CD4-positive, alpha-beta T cell (primary cell): ENCODE measurements around the gene MCC. TPM values are rescaled to one million over a fixed set of nuclear protein-coding genes. Genes with fewer than 3 reads are reported as not detected.

Source experiments
- ATAC-seq: fragments of 200-7000 bp; cut with Tn5 transposase; one replicate; pipeline ENCODE4 v1.10.0; 2022; ENCODE audit warnings: mild to moderate bottlenecking; ENCODE audit not compliant: poor library complexity
- CTCF ChIA-PET: fragments of 350-600 bp; sonication (Branson Sonifier 250); formaldehyde crosslinking; loops from one replicate; lab custom pipeline; 2021; ENCODE audit warnings: antibody characterized with exemption, inconsistent platforms; lab: Charles Lee
- POLR2A ChIA-PET: fragments of 350-600 bp; sonication (Branson Sonifier 250); formaldehyde crosslinking; loops from one replicate; lab custom pipeline; 2021; ENCODE audit warnings: antibody characterized with exemption, inconsistent platforms; lab: Charles Lee
- DNase-seq, 14 experiments: peaks; one replicate each; pipeline ENCODE4 v3.0.0-alpha.2; 2013 to 2020; ENCODE audit warnings: mixed read lengths in 2 of 14
- H3K27ac ChIP-seq, 2 donors: one replicate each; pipeline versions ENCODE4 v1.5.1 to v1.7.0; 2013; ENCODE audit warnings: low read length in 2 of 2, low read depth in 1 of 2, mild to moderate bottlenecking in 1 of 2
- H3K27me3 ChIP-seq, 2 experiments: 1 replicate in 1 of 2; 2 replicates in 1 of 2; pipeline versions ENCODE4 v1.6.1 to v1.7.0; 2013; ENCODE audit warnings: low read length in 2 of 2, control low read depth in 1 of 2, mild to moderate bottlenecking in 1 of 2, moderate library complexity in 1 of 2; ENCODE audit not compliant: insufficient read depth in 2 of 2, control insufficient read depth in 1 of 2
- H3K36me3 ChIP-seq: one replicate; pipeline ENCODE4 v1.6.1; 2013; ENCODE audit warnings: low read length, control low read depth; ENCODE audit not compliant: insufficient read depth
- H3K4me1 ChIP-seq: one replicate; pipeline ENCODE4 v1.6.1; 2013; ENCODE audit warnings: low read length, control low read depth; ENCODE audit not compliant: insufficient read depth
- H3K4me3 ChIP-seq: one replicate; pipeline ENCODE4 v1.5.1; 2013; ENCODE audit warnings: mild to moderate bottlenecking, low read length, moderate library complexity
- H3K9me3 ChIP-seq, 2 experiments: 1 replicate in 1 of 2; 2 replicates in 1 of 2; pipeline versions ENCODE4 v1.6.1 to v1.7.0; 2013; ENCODE audit warnings: low read length in 2 of 2, mild to moderate bottlenecking in 2 of 2, control low read depth in 1 of 2, moderate library complexity in 1 of 2; ENCODE audit not compliant: control insufficient read depth in 1 of 2, insufficient read depth in 1 of 2
- H3K27ac Mint-ChIP-seq: one replicate; pipeline ENCODE4 v1.8.0; 2020; ENCODE audit warnings: mixed read lengths
- H3K27me3 Mint-ChIP-seq: one replicate; pipeline ENCODE4 v1.8.0; 2021; ENCODE audit warnings: mixed read lengths
- H3K36me3 Mint-ChIP-seq: one replicate; pipeline ENCODE4 v1.8.0; 2021; ENCODE audit warnings: low read depth, mixed read lengths
- H3K4me1 Mint-ChIP-seq: one replicate; pipeline ENCODE4 v1.8.0; 2021; ENCODE audit warnings: low read depth, mixed read lengths
- H3K4me3 Mint-ChIP-seq: one replicate; pipeline ENCODE4 v1.8.0; 2020; ENCODE audit warnings: mild to moderate bottlenecking, mixed read lengths
- H3K9me3 Mint-ChIP-seq: one replicate; pipeline ENCODE4 v1.8.0; 2020; ENCODE audit warnings: mixed read lengths
- intact Hi-C, 2 experiments: fragments of 100-400 bp; cut with DNase I in 1 of 2; cut with micrococcal nuclease in 1 of 2; formaldehyde crosslinking; loops; one replicate each; pipeline versions ENCODE4 v1.15.1 to v1.9.0; 2023 to 2025; cut with DNase I, micrococcal nuclease
- total RNA-seq, 174 experiments: library from RNA in 2 of 174; stranded (reverse) in 2 of 174; gene quantifications; one replicate each; pipeline ENCODE4 v1.2.3 and lab custom pipeline; 2021 to 2026
- TF ChIP-seq, protein P1 (sequence below): fragments of 200-600 bp; IDR thresholded peaks from one replicate; pipeline ENCODE4 v1.8.0; 2022; ENCODE audit warnings: antibody characterized with exemption, mild to moderate bottlenecking

Gene MCC
- total RNA-seq, 2 experiments from 2014 or later, result 3.2 to 3.3 TPM

DNA sequence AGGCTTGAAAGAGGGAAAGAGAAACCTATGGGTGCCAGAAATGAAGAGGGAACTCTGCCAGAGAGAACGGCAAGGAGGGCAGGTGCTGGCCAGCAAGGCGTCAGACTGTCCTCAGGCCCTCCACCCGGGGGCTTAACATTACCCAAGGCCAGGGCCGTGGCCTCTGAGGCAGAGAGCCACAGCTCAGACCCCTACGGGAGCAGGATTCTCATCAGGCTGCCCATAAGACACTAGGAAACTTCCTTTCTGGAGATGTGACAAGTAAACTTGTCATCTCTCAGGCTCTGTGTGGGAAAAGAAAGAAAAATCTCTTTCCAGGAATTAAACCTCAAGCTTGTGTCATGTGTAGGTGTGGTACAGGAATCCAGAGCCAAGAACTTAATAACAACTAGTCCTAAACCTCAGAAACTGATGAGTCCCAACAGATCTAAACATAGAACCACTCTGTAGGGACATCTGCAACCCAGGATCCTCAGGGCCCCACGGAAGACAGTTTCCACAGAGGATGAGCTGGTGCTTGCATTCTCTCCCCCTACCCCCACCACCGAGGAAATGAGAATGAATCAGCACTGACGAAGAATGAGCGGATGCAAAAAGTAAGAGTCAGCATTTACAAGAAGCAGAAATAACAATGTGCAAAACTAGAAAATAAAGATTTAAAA lies 437.4 kb downstream of the MCC start:
- no peaks in the 10 kb centered on the region for H3K36me3 ChIP-seq
- Mint-ChIP-seq H3K9me3 (no peaks in the 10 kb centered on the region), H3K27ac (no peak overlapping the region), H3K4me1 (peaks cover 6% of the 10 kb centered on the region), H3K36me3 (no peaks in the 10 kb centered on the region), H3K27me3 (no peaks in the 10 kb centered on the region), H3K4me3 (no peak overlapping the region)
- TF ChIP-seq, protein P1, sequence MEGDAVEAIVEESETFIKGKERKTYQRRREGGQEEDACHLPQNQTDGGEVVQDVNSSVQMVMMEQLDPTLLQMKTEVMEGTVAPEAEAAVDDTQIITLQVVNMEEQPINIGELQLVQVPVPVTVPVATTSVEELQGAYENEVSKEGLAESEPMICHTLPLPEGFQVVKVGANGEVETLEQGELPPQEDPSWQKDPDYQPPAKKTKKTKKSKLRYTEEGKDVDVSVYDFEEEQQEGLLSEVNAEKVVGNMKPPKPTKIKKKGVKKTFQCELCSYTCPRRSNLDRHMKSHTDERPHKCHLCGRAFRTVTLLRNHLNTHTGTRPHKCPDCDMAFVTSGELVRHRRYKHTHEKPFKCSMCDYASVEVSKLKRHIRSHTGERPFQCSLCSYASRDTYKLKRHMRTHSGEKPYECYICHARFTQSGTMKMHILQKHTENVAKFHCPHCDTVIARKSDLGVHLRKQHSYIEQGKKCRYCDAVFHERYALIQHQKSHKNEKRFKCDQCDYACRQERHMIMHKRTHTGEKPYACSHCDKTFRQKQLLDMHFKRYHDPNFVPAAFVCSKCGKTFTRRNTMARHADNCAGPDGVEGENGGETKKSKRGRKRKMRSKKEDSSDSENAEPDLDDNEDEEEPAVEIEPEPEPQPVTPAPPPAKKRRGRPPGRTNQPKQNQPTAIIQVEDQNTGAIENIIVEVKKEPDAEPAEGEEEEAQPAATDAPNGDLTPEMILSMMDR, result no peak
- ATAC-seq (no peak), DNase-seq (peak in 3 of 14 experiments; percentile 21 to 37 (median 26))
- ChIA-PET CTCF (interaction anchor here (0.6 kb wide), 1 partner anchor 63 kb away, joined by 4 read pairs; no protein-coding TSS in a partner anchor), POLR2A (interaction anchor here (0.6 kb wide), 1 partner anchor 528 kb away, joined by 3 read pairs; no protein-coding TSS in a partner anchor)
- intact Hi-C loops, result no loop called here
- H3K27me3 ChIP-seq, result no peaks in the 10 kb centered on the region
- H3K9me3 ChIP-seq, result no peaks in the 10 kb centered on the region
- no peak overlapping the region for H3K4me3 ChIP-seq
- H3K27ac ChIP-seq, result no peak overlapping the region
- peaks cover 12% of the 10 kb centered on the region for H3K4me1 ChIP-seq

DNA sequence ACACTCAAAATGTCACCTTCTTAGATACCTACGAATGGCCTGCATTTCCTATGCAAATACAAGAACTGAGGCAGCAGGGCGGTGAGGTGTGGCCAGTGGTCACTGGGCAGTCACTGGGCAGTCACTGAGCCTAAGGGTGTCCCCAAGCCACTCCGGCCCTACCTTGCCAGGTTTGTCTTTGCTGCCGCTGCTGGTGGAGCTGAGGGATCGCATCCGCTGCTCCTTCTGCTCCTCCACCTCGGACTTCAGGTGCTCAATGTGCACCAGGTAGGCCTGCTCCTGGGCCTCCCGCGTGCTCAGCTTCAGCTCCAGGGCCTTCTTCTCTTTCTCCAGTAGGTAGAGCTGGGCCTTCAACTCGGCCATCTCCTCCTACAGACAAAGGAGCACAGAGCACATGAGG lies 439.3 kb downstream of the MCC start:
- H3K9me3 Mint-ChIP-seq, result no peaks in the 10 kb centered on the region
- no peak overlapping the region for H3K4me3 Mint-ChIP-seq
- H3K4me1 Mint-ChIP-seq, result peaks cover 6% of the 10 kb centered on the region
- peaks cover 12% of the 10 kb centered on the region for H3K4me1 ChIP-seq
- no peak for DNase-seq
- no peak for ATAC-seq
- TF ChIP-seq, protein P1, result no peak
- H3K27me3 Mint-ChIP-seq, result no peaks in the 10 kb centered on the region
- ChIA-PET POLR2A (no interaction called here), CTCF (no interaction called here)
- H3K27me3 ChIP-seq, result no peaks in the 10 kb centered on the region
- H3K27ac Mint-ChIP-seq, result no peak overlapping the region
- H3K36me3 Mint-ChIP-seq, result no peaks in the 10 kb centered on the region
- intact Hi-C loops, result no loop called here
- H3K4me3 ChIP-seq, result no peak overlapping the region
- no peak overlapping the region for H3K27ac ChIP-seq
- no peaks in the 10 kb centered on the region for H3K36me3 ChIP-seq
- H3K9me3 ChIP-seq, result no peaks in the 10 kb centered on the region

DNA sequence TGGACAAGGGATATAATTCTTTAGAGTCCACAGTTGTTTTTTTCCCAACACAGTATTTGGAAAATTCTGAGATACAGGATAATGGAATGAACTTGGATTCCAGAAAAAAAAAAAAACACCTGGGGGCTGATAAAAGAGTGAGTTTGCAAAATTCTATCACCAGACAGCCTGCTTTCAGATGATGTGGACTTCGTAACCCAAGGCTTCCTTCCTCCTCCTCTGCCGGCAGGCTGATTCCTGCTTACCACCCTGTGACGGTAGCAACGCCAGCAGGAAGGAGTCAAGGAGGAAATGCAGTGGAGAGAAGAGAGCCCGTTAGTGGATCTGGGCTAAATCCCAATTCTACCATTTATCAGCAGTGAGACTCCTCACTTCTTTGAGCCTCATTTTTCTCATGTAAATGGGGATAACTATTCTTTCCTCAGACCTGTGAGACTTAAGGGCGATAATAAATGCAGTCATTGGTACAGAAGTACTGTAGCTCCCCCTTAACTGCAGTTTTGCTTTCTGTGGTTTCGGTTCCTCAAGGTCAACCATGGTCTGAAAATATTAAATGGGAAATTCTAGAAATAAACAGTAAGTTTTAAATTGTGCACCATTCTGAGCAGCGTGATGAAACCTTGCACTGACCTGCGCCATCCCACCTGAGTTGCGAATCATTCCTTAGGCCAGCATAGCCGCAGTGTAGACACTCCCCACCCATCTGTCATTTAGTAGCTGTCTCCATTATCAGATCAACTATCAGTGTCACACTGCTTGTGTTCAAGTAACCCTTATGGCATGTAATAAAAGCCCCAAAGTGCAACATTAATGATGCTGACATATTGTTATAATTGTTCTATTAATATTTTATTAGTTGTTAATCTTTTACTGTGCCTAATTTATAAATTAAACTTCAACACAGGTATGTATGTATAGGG lies 440.3 kb downstream of the MCC start:
- no peaks in the 10 kb centered on the region for H3K9me3 ChIP-seq
- Mint-ChIP-seq H3K36me3 (no peaks in the 10 kb centered on the region), H3K27me3 (no peaks in the 10 kb centered on the region), H3K4me3 (no peak overlapping the region), H3K27ac (no peak overlapping the region), H3K4me1 (peaks cover 6% of the 10 kb centered on the region), H3K9me3 (no peaks in the 10 kb centered on the region)
- TF ChIP-seq, protein P1, result no peak
- H3K4me3 ChIP-seq, result no peak overlapping the region
- no peak overlapping the region for H3K27ac ChIP-seq
- ChIA-PET CTCF (no interaction called here), POLR2A (no interaction called here)
- H3K36me3 ChIP-seq, result no peaks in the 10 kb centered on the region
- ATAC-seq (no peak), DNase-seq (peak in 1 of 14 experiments; percentile 24)
- H3K4me1 ChIP-seq, result peaks cover 12% of the 10 kb centered on the region
- H3K27me3 ChIP-seq, result no peaks in the 10 kb centered on the region
- intact Hi-C loops, result no loop called here
